ENCODE data around the gene AFF4.
"Not testable (repeated sequence)": the region's sequence is repeated elsewhere in the genome, so short reads cannot be mapped to it uniquely, and the experiment has no call there.

The AFF4 gene

GRCh38 chr5:132856011-132856410, 107.4 kb downstream of the AFF4 start:
- no peak for DNase-seq (ENCODE audit: low read depth in 3 of 3)

GRCh38 chr5:132854992-132855391, 108.4 kb downstream of the AFF4 start:
- not testable (repeated sequence) for DNase-seq (ENCODE audit: low read depth in 3 of 3)

GRCh38 chr5:132854301-132854700, 109.1 kb downstream of the AFF4 start:
- no peak for DNase-seq (ENCODE audit: low read depth in 3 of 3)

- DNase-seq (ENCODE audit: low read depth in 3 of 3): no peak
Measured at GRCh38 chr5:132853790-132854189, 109.6 kb downstream of the AFF4 start.

GRCh38 chr5:132853323-132853722, 110.1 kb downstream of the AFF4 start:
- no peak for DNase-seq (ENCODE audit: low read depth in 3 of 3)

GRCh38 chr5:132850066-132850465, 113.4 kb downstream of the AFF4 start:
- DNase-seq (ENCODE audit: low read depth in 3 of 3): no peak

GRCh38 chr5:132849347-132849746, 114.1 kb downstream of the AFF4 start:
- no peak for DNase-seq (ENCODE audit: low read depth in 3 of 3)

- no peak for DNase-seq (ENCODE audit: low read depth in 3 of 3)
Measured at GRCh38 chr5:132848270-132848669, 115.2 kb downstream of the AFF4 start.

GRCh38 chr5:132841305-132841704, 122.1 kb downstream of the AFF4 start:
- no peak for DNase-seq (ENCODE audit: low read depth in 3 of 3)

GRCh38 chr5:132840896-132841295, 122.5 kb downstream of the AFF4 start:
- no peak for DNase-seq (ENCODE audit: low read depth in 3 of 3)

GRCh38 chr5:132840313-132840712, 123.1 kb downstream of the AFF4 start:
- no peak for DNase-seq (ENCODE audit: low read depth in 3 of 3)

- DNase-seq (ENCODE audit: low read depth in 3 of 3): no peak
Measured at GRCh38 chr5:132839426-132840301, 123.8 kb downstream of the AFF4 start.

- DNase-seq (ENCODE audit: low read depth in 3 of 3): no peak
Measured at GRCh38 chr5:132838516-132839282, 124.7 kb downstream of the AFF4 start.

- DNase-seq (ENCODE audit: low read depth in 3 of 3): no peak
Measured at GRCh38 chr5:132837868-132838267, 125.6 kb downstream of the AFF4 start.

GRCh38 chr5:132836852-132837251, 126.6 kb downstream of the AFF4 start:
- no peak for DNase-seq (ENCODE audit: low read depth in 3 of 3)

GRCh38 chr5:132834057-132834456, 129.4 kb downstream of the AFF4 start:
- no peak for DNase-seq (ENCODE audit: low read depth in 3 of 3)

GRCh38 chr5:132832612-132833011, 130.8 kb downstream of the AFF4 start:
- DNase-seq (ENCODE audit: low read depth in 3 of 3): no peak

- DNase-seq (ENCODE audit: low read depth in 3 of 3): no peak
Measured at GRCh38 chr5:132831095-132831860, 132.2 kb downstream of the AFF4 start.

GRCh38 chr5:132830436-132831094, 132.9 kb downstream of the AFF4 start, which contains the start of gene SHROOM1:
SHROOM1 (minus strand) TSS chr5:132830647; CDS start chr5:132826140, 4,507 bp downstream.
- DNase-seq (ENCODE audit: low read depth in 3 of 3): no peak

- peak; percentile 49 to 64 (median 51) for DNase-seq (ENCODE audit: low read depth in 3 of 3)
Measured at GRCh38 chr5:132829742-132830435, 133.5 kb downstream of the AFF4 start.

Data from stimulated activated CD4-positive, alpha-beta T cell treated with anti-CD3 and anti-CD28 coated beads, TNF-alpha, amount 100 ng/mL, for 4 hours (primary cell).